Ovary (tissue), 9 donors: ENCODE data around the gene FNDC11. TPM values are rescaled to one million over a fixed set of nuclear protein-coding genes. Genes with fewer than 3 reads are reported as not detected.

Source experiments
- DNase-seq, 5 donors: peaks; one replicate each; pipeline ENCODE4 v3.0.0-alpha.2; 2019 to 2020
- H3K27ac ChIP-seq, 2 donors: fragments of 200-600 bp; one replicate each; pipeline versions ENCODE4 v1.5.1 to v1.8.0; 2019 to 2022
- H3K27me3 ChIP-seq: fragments of 200-600 bp; one replicate; pipeline ENCODE4 v1.8.0; 2022
- H3K36me3 ChIP-seq: fragments of 200-600 bp; sonication (generic); one replicate; pipeline ENCODE4 v1.5.1; 2019
- H3K4me1 ChIP-seq: one replicate; pipeline ENCODE4 v1.8.1; 2013; ENCODE audit warnings: mild to moderate bottlenecking, moderate library complexity; ENCODE audit not compliant: insufficient read depth
- H3K4me3 ChIP-seq: fragments of 200-600 bp; sonication (generic); one replicate; pipeline ENCODE4 v1.5.1; 2017
- H3K9me3 ChIP-seq, 2 donors: fragments of 200-600 bp in 1 of 2; sonication (generic) in 1 of 2; one replicate each; pipeline versions ENCODE4 v1.5.1 to v1.8.1; 2013 to 2019; ENCODE audit warnings: mild to moderate bottlenecking in 1 of 2, moderate library complexity in 1 of 2
- CTCF ChIP-seq, 3 donors: fragments of 450-650 bp in 2 of 3; fragments of 200-600 bp in 1 of 3; IDR thresholded peaks; one replicate each; pipeline versions ENCODE4 v1.5.1 to v1.8.0; 2016 to 2022; ENCODE audit warnings: antibody characterized with exemption in 3 of 3, mild to moderate bottlenecking in 1 of 3
- EP300 ChIP-seq: sonication (generic); formaldehyde crosslinking; IDR thresholded peaks from one replicate; pipeline ENCODE4 v1.6.1; 2017; ENCODE audit warnings: antibody characterized with exemption
- POLR2A ChIP-seq: fragments of 450-650 bp; IDR thresholded peaks from one replicate; pipeline ENCODE4 v1.6.1; 2017; ENCODE audit warnings: antibody characterized with exemption, mild to moderate bottlenecking, moderate library complexity
- WGBS, 3 donors: extraction: QIAGEN DNeasy Blood & Tissue Kit in 1 of 3; methylation state at CpG; one replicate each; pipeline versions ENCODE4 v1.1.5 to v1.1.7; 2013 to 2017; 5-methylcytosine and 5-hydroxymethylcytosine counted together
- intact Hi-C, 4 donors: fragments of 100-400 bp; cut with DNase I; formaldehyde crosslinking; loops; one replicate each; pipeline versions ENCODE4 v1.11.0 to v1.15.1; 2022 to 2023
- polyA plus RNA-seq, 2 donors: library from polyadenylated mRNA; stranded (reverse); fragments of 200-250 nt in 1 of 2; fragments of 350-450 nt in 1 of 2; fragmentation: Illumina TruSeq in 1 of 2; extraction: RNeasy Lipid Tissue Mini Kit (QIAGEN cat#74804) in 1 of 2; gene quantifications; one replicate each; pipeline ENCODE4 v1.2.3, GENCODE V29; 2013 to 2014
- total RNA-seq, 7 donors: library from RNA; depleted of rRNA in 2 of 7; stranded (reverse); fragments of >200 nt in 2 of 7; fragmentation: NEBNext Ultra II Directional in 3 of 7; extraction: Animal tissue kit (Norgen Biotek cat#: 25700) in 3 of 7; gene quantifications; one replicate each; pipeline versions ENCODE4 v1.1.0 to v1.2.4, GENCODE V29; 2016 to 2023
- donor health status: DM: no; HTN: no; CAD: no; lungs with moderate emphysema.
- donor health status: DM: no; HTN: no; CAD: no.
- donor health status: Bipolar disorder and iron deficiency.
- donor health status: DM: yes; HTN: yes; CAD: no.
- donor health status: DM: no; HTN: no; CAD: no.
- donor health status: DM: yes; HTN: yes; CAD: no.

The FNDC11 gene
- total and polyA plus RNA-seq, 9 donors: 0.10 to 5.5 (median 0.35) TPM; not detected in 2

GRCh38 chr20:63580796-63581461 is 27.0 kb downstream of the FNDC11 start:
- no peaks in the 10 kb centered on the region for H3K9me3 ChIP-seq
- WGBS, 3 donors: 43 to 52% (median 51%) methylated on average over 12 of the region's 12 CpGs
- no peak for TF ChIP-seq POLR2A
- TF ChIP-seq CTCF (IDR thresholded peaks at IDR 0.05): no peak
- no peak for TF ChIP-seq EP300
- H3K27ac ChIP-seq: no peak overlapping the region
- intact Hi-C loops: no loop called here
- H3K4me1 ChIP-seq: peaks cover 6% of the 10 kb centered on the region
- no peaks in the 10 kb centered on the region for H3K36me3 ChIP-seq
- no peaks in the 10 kb centered on the region for H3K27me3 ChIP-seq
- H3K4me3 ChIP-seq: no peak overlapping the region
- peak in 1 of 5 donors; percentile 48 for DNase-seq

GRCh38 chr20:63582382-63583063 is 28.6 kb downstream of the FNDC11 start:
- 53 to 76% (median 71%) methylated on average over 23 of the region's 23 CpGs for WGBS, 3 donors
- Histone ChIP-seq H3K4me3 (no peak overlapping the region), H3K27ac (peak overlapping the region in 1 of 2 donors; percentile 28), H3K9me3 (no peaks in the 10 kb centered on the region), H3K4me1 (peaks cover 6% of the 10 kb centered on the region), H3K27me3 (no peaks in the 10 kb centered on the region), H3K36me3 (no peaks in the 10 kb centered on the region)
- DNase-seq: no peak
- TF ChIP-seq POLR2A (no peak), CTCF (IDR thresholded peaks at IDR 0.05) (no peak)
- intact Hi-C loops: no loop called here

GRCh38 chr20:63585616-63586565 is 31.9 kb downstream of the FNDC11 start:
- no peak overlapping the region for H3K27ac ChIP-seq
- TF ChIP-seq EP300 (no peak), POLR2A (no peak), CTCF (IDR thresholded peaks at IDR 0.05) (no peak)
- DNase-seq: no peak
- no peaks in the 10 kb centered on the region for H3K9me3 ChIP-seq
- no peaks in the 10 kb centered on the region for H3K36me3 ChIP-seq
- H3K27me3 ChIP-seq: no peaks in the 10 kb centered on the region
- no peak overlapping the region for H3K4me3 ChIP-seq
- 70 to 75% (median 75%) methylated on average over 22 of the region's 22 CpGs for WGBS, 3 donors
- peaks cover 6% of the 10 kb centered on the region for H3K4me1 ChIP-seq
- intact Hi-C loops: no loop called here

GRCh38 chr20:63586797-63587196 is 32.8 kb downstream of the FNDC11 start:
- H3K36me3 ChIP-seq: no peaks in the 10 kb centered on the region
- intact Hi-C loops: no loop called here
- WGBS, 3 donors: 89 to 95% (median 91%) methylated on average over 17 of the region's 17 CpGs
- H3K27ac ChIP-seq: no peak overlapping the region
- TF ChIP-seq POLR2A (no peak), EP300 (no peak)
- H3K4me1 ChIP-seq: peaks cover 6% of the 10 kb centered on the region
- no peaks in the 10 kb centered on the region for H3K9me3 ChIP-seq
- H3K27me3 ChIP-seq: no peaks in the 10 kb centered on the region
- no peak for DNase-seq
- no peak overlapping the region for H3K4me3 ChIP-seq
